OCI-LY1 (cell line): ENCODE data around the gene KIF20B.

Source experiments
- H2AFZ ChIP-seq: fragments of 200-600 bp; sonication (generic), shearing (Covaris generic); 2 replicates; pipeline ENCODE4 v1.6.0; 2014; ENCODE audit warnings: antibody characterized with exemption, mild to moderate bottlenecking, low read length
- H3F3A ChIP-seq: fragments of 200-600 bp; sonication (generic), shearing (Covaris generic); 2 replicates; pipeline ENCODE4 v1.6.0; 2014; ENCODE audit warnings: mild to moderate bottlenecking, antibody characterized with exemption, low read length, moderate library complexity; ENCODE audit not compliant: insufficient read depth
- H3K27ac ChIP-seq: fragments of 200-600 bp; sonication (generic); 2 replicates; pipeline ENCODE4 v1.5.1; 2014; ENCODE audit warnings: low read length, mixed run types, mild to moderate bottlenecking, low read depth; ENCODE audit not compliant: poor library complexity, severe bottlenecking
- H3K27me3 ChIP-seq: fragments of 200-600 bp; sonication (generic); 2 replicates; pipeline ENCODE4 v1.6.0; 2014; ENCODE audit warnings: antibody characterized with exemption, mild to moderate bottlenecking, low read length, moderate library complexity; ENCODE audit not compliant: insufficient read depth
- H3K36me3 ChIP-seq: fragments of 200-600 bp; sonication (generic); 2 replicates; pipeline ENCODE4 v1.6.1; 2014; ENCODE audit warnings: mild to moderate bottlenecking, antibody characterized with exemption, low read length, moderate library complexity, mixed read lengths; ENCODE audit not compliant: insufficient read depth
- H3K4me1 ChIP-seq: fragments of 200-600 bp; sonication (generic); 2 replicates; pipeline ENCODE4 v1.5.1; 2014; ENCODE audit warnings: mild to moderate bottlenecking, low read length, moderate library complexity; ENCODE audit not compliant: insufficient read depth, severe bottlenecking
- H3K4me2 ChIP-seq: fragments of 200-600 bp; sonication (generic), shearing (Covaris generic); 2 replicates; pipeline ENCODE4 v1.6.1; 2014; ENCODE audit warnings: low read length
- H3K4me3 ChIP-seq: fragments of 200-600 bp; sonication (generic); 2 replicates; pipeline ENCODE4 v1.5.1; 2014; ENCODE audit warnings: low read length, low read depth, mild to moderate bottlenecking, mixed read lengths; ENCODE audit not compliant: poor library complexity, severe bottlenecking
- H3K79me2 ChIP-seq: fragments of 200-600 bp; shearing (Covaris generic); 2 replicates; pipeline ENCODE4 v1.6.1; 2016; ENCODE audit warnings: mixed run types, low read length, mixed read lengths; ENCODE audit not compliant: insufficient read depth
- H3K9ac ChIP-seq: fragments of 200-600 bp; sonication (generic), shearing (Covaris generic); 2 replicates; pipeline ENCODE4 v1.6.1; 2014; ENCODE audit warnings: mild to moderate bottlenecking, low read length, mixed read lengths
- H3K9me2 ChIP-seq: fragments of 200-600 bp; sonication (generic), shearing (Covaris generic); 2 replicates; pipeline ENCODE4 v1.6.1; 2014; ENCODE audit warnings: low read depth, mild to moderate bottlenecking, low read length, mixed read lengths
- H3K9me3 ChIP-seq: fragments of 200-600 bp; shearing (Covaris generic); 2 replicates; pipeline ENCODE4 v1.6.1; 2014; ENCODE audit warnings: low read length, mixed read lengths
- H4K20me1 ChIP-seq: fragments of 200-600 bp; sonication (generic), shearing (Covaris generic); 2 replicates; pipeline ENCODE4 v1.6.0; 2016; ENCODE audit warnings: mild to moderate bottlenecking, low read length; ENCODE audit not compliant: insufficient read depth
- CTCF ChIP-seq: fragments of 200-600 bp; sonication (generic), shearing (Covaris generic); IDR thresholded peaks from 2 replicates; pipeline ENCODE4 v1.5.1; 2017; ENCODE audit warnings: mild to moderate bottlenecking, antibody characterized with exemption, low read length, moderate library complexity, mixed read lengths
- EZH2 ChIP-seq: fragments of 200-600 bp; sonication (generic), shearing (Covaris generic); IDR thresholded peaks from 2 replicates; pipeline ENCODE4 v1.8.0; 2017; ENCODE audit warnings: borderline replicate concordance, mixed run types, mild to moderate bottlenecking, antibody characterized with exemption, low read length, moderate library complexity, mixed read lengths

The KIF20B gene

GRCh38 chr10:89683883-89684282 lies 17.5 kb upstream of the KIF20B start:
- no peaks in the 10 kb centered on the region for H3F3A ChIP-seq
- no peaks in the 10 kb centered on the region for H4K20me1 ChIP-seq
- no peaks in the 10 kb centered on the region for H3K27me3 ChIP-seq
- no peaks in the 10 kb centered on the region for H3K9me2 ChIP-seq
- no peak overlapping the region for H3K9ac ChIP-seq
- H3K27ac ChIP-seq = no peak overlapping the region
- no peaks in the 10 kb centered on the region for H3K4me1 ChIP-seq
- TF ChIP-seq EZH2 = no peak
- no peak for TF ChIP-seq CTCF
- no peak overlapping the region for H3K4me3 ChIP-seq
- no peak overlapping the region for H3K4me2 ChIP-seq
- H3K9me3 ChIP-seq = no peaks in the 10 kb centered on the region
- H2AFZ ChIP-seq = no peak overlapping the region
- no peaks in the 10 kb centered on the region for H3K79me2 ChIP-seq
- no peaks in the 10 kb centered on the region for H3K36me3 ChIP-seq

- Histone ChIP-seq H3K27ac (no peak overlapping the region), H3K36me3 (no peaks in the 10 kb centered on the region), H4K20me1 (no peaks in the 10 kb centered on the region), H3K4me3 (no peak overlapping the region), H3F3A (no peaks in the 10 kb centered on the region), H3K9me2 (no peaks in the 10 kb centered on the region), H2AFZ (no peak overlapping the region), H3K9ac (no peak overlapping the region), H3K79me2 (no peaks in the 10 kb centered on the region), H3K4me2 (no peak overlapping the region), H3K4me1 (no peaks in the 10 kb centered on the region), H3K9me3 (no peaks in the 10 kb centered on the region), H3K27me3 (no peaks in the 10 kb centered on the region)
- no peak for TF ChIP-seq EZH2
Observed at GRCh38 chr10:89684604-89685003, 16.8 kb upstream of the KIF20B start.

- Histone ChIP-seq H3K9me3 (no peaks in the 10 kb centered on the region), H3K4me3 (no peak overlapping the region), H3K9me2 (no peaks in the 10 kb centered on the region), H3K4me2 (no peak overlapping the region), H3K79me2 (no peaks in the 10 kb centered on the region), H4K20me1 (no peaks in the 10 kb centered on the region), H3K27me3 (no peaks in the 10 kb centered on the region), H3F3A (no peaks in the 10 kb centered on the region), H2AFZ (no peak overlapping the region), H3K4me1 (no peaks in the 10 kb centered on the region), H3K36me3 (no peaks in the 10 kb centered on the region), H3K9ac (no peak overlapping the region), H3K27ac (no peak overlapping the region)
- no peak for TF ChIP-seq EZH2
- TF ChIP-seq CTCF = no peak
Observed at GRCh38 chr10:89685936-89686335, 15.5 kb upstream of the KIF20B start.

GRCh38 chr10:89690027-89690426 lies 11.4 kb upstream of the KIF20B start:
- TF ChIP-seq CTCF (no peak), EZH2 (no peak)

More at GRCh38 chr10:89690027-89690426, 11.4 kb upstream of the KIF20B start:
- Histone ChIP-seq H3K4me2 (no peak overlapping the region), H3K9ac (no peak overlapping the region), H3K9me3 (no peaks in the 10 kb centered on the region), H3K36me3 (no peaks in the 10 kb centered on the region), H3K27ac (no peak overlapping the region), H3K4me1 (no peaks in the 10 kb centered on the region), H2AFZ (no peak overlapping the region), H3F3A (no peaks in the 10 kb centered on the region), H3K79me2 (no peaks in the 10 kb centered on the region), H4K20me1 (no peaks in the 10 kb centered on the region), H3K27me3 (no peaks in the 10 kb centered on the region), H3K4me3 (no peak overlapping the region), H3K9me2 (no peaks in the 10 kb centered on the region)
